ENCODE results near the gene LDAF1.

Gene LDAF1

GRCh38 chr16:21183995-21184394 is 25.5 kb downstream of the LDAF1 start:
- Histone ChIP-seq H3K27me3 (ENCODE audit: insufficient read depth, poor library complexity, severe bottlenecking) (no peaks in the 10 kb centered on the region), H3K27ac (replicated peaks) (no peak overlapping the region), H3K4me3 (replicated peaks; ENCODE audit: insufficient read depth, low read length) (no peak overlapping the region)
- DNase-seq (ENCODE audit: low read depth in 1 of 2, low spot score in 1 of 2) = no peak
- TF ChIP-seq POLR2AphosphoS5 (IDR thresholded peaks at IDR 0.05; ENCODE audit: low read depth) (no peak), CTCF (IDR thresholded peaks at IDR 0.05; ENCODE audit: insufficient read depth, low read length) (no peak), SPI1 (IDR thresholded peaks at IDR 0.05; ENCODE audit: borderline replicate concordance, low read depth) (no peak), GABPA (IDR thresholded peaks at IDR 0.05; ENCODE audit: low read depth) (no peak), REST (IDR thresholded peaks at IDR 0.05; ENCODE audit: insufficient replicate concordance, low read depth) (no peak)

- no peak for DNase-seq (ENCODE audit: low read depth in 1 of 2, low spot score in 1 of 2)
- no peak for TF ChIP-seq POLR2AphosphoS5 (IDR thresholded peaks at IDR 0.05; ENCODE audit: low read depth)
- no peak for TF ChIP-seq CTCF (IDR thresholded peaks at IDR 0.05; ENCODE audit: insufficient read depth, low read length)
- no peak for TF ChIP-seq REST (IDR thresholded peaks at IDR 0.05; ENCODE audit: insufficient replicate concordance, low read depth)
- TF ChIP-seq GABPA (IDR thresholded peaks at IDR 0.05; ENCODE audit: low read depth) = no peak
- no peak for TF ChIP-seq SPI1 (IDR thresholded peaks at IDR 0.05; ENCODE audit: borderline replicate concordance, low read depth)
- no peak overlapping the region for H3K27ac ChIP-seq (replicated peaks)
- H3K4me3 ChIP-seq (replicated peaks; ENCODE audit: insufficient read depth, low read length) = no peak overlapping the region
- H3K27me3 ChIP-seq (ENCODE audit: insufficient read depth, poor library complexity, severe bottlenecking) = no peaks in the 10 kb centered on the region
Observed at GRCh38 chr16:21184834-21185233, 26.4 kb downstream of the LDAF1 start.

GRCh38 chr16:21185659-21186325 is 27.3 kb downstream of the LDAF1 start:
- Histone ChIP-seq H3K27ac (replicated peaks) (no peak overlapping the region), H3K27me3 (ENCODE audit: insufficient read depth, poor library complexity, severe bottlenecking) (no peaks in the 10 kb centered on the region), H3K4me3 (replicated peaks; ENCODE audit: insufficient read depth, low read length) (no peak overlapping the region)
- DNase-seq (ENCODE audit: low read depth in 1 of 2, low spot score in 1 of 2) = no peak
- no peak for TF ChIP-seq REST (IDR thresholded peaks at IDR 0.05; ENCODE audit: insufficient replicate concordance, low read depth)
- TF ChIP-seq CTCF (IDR thresholded peaks at IDR 0.05; ENCODE audit: insufficient read depth, low read length) = no peak
- TF ChIP-seq POLR2AphosphoS5 (IDR thresholded peaks at IDR 0.05; ENCODE audit: low read depth) = no peak
- no peak for TF ChIP-seq GABPA (IDR thresholded peaks at IDR 0.05; ENCODE audit: low read depth)
- no peak for TF ChIP-seq SPI1 (IDR thresholded peaks at IDR 0.05; ENCODE audit: borderline replicate concordance, low read depth)
